ENCODE measurements around the gene PALLD. TPM values are rescaled to one million over a fixed set of nuclear protein-coding genes. Genes with fewer than 3 reads are reported as not detected.
"Not testable (repeated sequence)": the region's sequence is repeated elsewhere in the genome, so short reads cannot be mapped to it uniquely, and the experiment has no call there.

The PALLD gene
- total and polyA plus RNA-seq, 2 experiments from 2014 or later = 157 to 178 TPM

DNA sequence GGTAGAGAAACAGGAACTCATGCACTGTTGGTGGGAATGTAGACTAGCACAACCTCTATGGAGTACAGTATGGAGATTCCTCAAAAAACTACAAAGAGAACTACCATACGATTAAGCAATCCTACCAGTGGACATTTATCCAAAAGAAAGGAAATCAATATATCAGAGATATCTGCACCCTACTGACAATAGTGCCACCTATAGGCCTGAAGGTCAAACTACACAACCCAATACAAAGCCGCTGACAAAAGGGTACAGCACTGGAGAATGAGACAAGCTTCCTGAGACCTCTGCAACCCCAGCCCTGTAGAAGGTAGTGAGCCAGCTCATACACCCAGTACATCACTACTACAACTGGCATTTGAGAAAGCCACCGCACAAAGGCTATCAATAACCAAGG lies 446.1 kb downstream of the PALLD start:
- Histone ChIP-seq H3K36me3 (no peaks in the 10 kb centered on the region), H3K27ac (no peak overlapping the region), H3K4me1 (ENCODE audit: low read depth) (no peaks in the 10 kb centered on the region), H3K27me3 (no peaks in the 10 kb centered on the region), H3K4me3 (no peak overlapping the region), H3K9me3 (ENCODE audit: low read depth) (no peaks in the 10 kb centered on the region)
- DNase-seq (ENCODE audit: low read depth in 1 of 2, low spot score in 1 of 2) = no peak
- TF ChIP-seq, protein P1, sequence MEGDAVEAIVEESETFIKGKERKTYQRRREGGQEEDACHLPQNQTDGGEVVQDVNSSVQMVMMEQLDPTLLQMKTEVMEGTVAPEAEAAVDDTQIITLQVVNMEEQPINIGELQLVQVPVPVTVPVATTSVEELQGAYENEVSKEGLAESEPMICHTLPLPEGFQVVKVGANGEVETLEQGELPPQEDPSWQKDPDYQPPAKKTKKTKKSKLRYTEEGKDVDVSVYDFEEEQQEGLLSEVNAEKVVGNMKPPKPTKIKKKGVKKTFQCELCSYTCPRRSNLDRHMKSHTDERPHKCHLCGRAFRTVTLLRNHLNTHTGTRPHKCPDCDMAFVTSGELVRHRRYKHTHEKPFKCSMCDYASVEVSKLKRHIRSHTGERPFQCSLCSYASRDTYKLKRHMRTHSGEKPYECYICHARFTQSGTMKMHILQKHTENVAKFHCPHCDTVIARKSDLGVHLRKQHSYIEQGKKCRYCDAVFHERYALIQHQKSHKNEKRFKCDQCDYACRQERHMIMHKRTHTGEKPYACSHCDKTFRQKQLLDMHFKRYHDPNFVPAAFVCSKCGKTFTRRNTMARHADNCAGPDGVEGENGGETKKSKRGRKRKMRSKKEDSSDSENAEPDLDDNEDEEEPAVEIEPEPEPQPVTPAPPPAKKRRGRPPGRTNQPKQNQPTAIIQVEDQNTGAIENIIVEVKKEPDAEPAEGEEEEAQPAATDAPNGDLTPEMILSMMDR (IDR thresholded peaks at IDR 0.05; ENCODE audit: low read depth, low read length) = peak; percentile 40

DNA sequence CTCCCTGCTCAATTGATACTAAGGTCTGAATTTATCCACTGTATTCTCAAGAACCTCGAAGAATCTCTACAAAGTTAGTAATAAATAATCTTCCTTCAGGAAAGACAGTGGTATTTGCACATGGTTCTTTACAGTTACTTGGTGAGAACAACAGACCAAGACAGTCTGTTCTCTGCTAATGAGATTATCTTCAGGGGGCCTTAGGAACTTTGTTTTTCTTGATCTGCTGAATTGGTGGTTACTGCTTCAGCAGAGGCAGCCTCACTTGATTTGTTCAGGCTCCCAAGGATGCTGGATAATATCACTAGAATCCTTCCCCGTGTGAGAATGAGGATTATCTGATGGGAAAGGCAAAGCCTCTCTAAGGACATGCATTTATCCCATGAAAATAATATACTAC lies 448.4 kb downstream of the PALLD start:
- no peak overlapping the region for H3K27ac ChIP-seq
- H3K27me3 ChIP-seq = no peaks in the 10 kb centered on the region
- no peak overlapping the region for H3K4me3 ChIP-seq
- TF ChIP-seq, protein P1 (IDR thresholded peaks at IDR 0.05; ENCODE audit: low read depth, low read length) = no peak
- H3K9me3 ChIP-seq (ENCODE audit: low read depth) = no peaks in the 10 kb centered on the region
- H3K4me1 ChIP-seq (ENCODE audit: low read depth) = no peaks in the 10 kb centered on the region
- no peaks in the 10 kb centered on the region for H3K36me3 ChIP-seq
- DNase-seq (ENCODE audit: low read depth in 1 of 2, low spot score in 1 of 2) = no peak

DNA sequence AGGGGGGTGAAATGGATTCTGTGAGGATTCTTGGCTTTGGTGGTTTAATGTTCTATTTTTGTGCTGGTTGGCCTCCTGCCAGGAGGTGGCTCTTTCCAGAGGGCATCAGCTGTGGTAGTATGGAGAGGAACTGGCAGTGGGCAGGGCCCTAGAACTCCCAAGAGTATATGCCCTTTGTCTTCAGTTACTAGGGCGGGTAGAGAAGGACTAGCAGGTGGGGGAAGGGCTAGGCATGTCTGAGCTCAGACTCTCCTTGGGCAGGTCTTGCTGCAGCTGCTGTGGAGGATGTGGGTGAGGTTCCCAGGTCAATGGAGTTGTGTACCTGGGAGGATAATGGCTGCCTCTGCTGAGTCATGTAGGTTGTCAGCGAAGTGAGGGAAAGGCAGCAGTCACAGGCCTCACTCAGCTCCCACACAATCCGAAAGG lies 456.0 kb downstream of the PALLD start:
- not testable (repeated sequence) for H3K36me3 ChIP-seq; H3K4me1 ChIP-seq (ENCODE audit: low read depth); H3K27me3 ChIP-seq; H3K27ac ChIP-seq; H3K9me3 ChIP-seq (ENCODE audit: low read depth); DNase-seq (ENCODE audit: low read depth in 1 of 2, low spot score in 1 of 2); H3K4me3 ChIP-seq

DNA sequence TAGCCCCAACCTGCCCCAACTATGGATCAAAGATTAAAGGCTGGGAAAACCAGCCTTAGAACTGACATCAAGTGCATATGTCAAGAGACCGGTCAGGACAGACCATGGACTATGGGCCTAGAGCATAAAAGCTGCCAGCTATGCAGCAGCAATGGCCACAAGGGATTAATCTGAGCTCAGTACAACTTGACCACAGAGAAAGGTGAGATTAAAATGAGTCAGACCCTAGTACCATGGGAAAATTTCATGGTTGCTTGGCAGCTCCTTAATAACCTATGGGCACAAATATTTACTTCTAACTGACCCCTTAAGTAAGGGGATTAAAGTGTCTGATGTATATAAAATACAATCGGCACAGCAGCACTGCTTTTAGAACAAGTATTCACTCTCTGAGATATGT lies 458.8 kb downstream of the PALLD start:
- Histone ChIP-seq H3K9me3 (ENCODE audit: low read depth) (no peaks in the 10 kb centered on the region), H3K36me3 (no peaks in the 10 kb centered on the region), H3K4me3 (no peak overlapping the region), H3K27me3 (no peaks in the 10 kb centered on the region), H3K4me1 (ENCODE audit: low read depth) (no peaks in the 10 kb centered on the region), H3K27ac (no peak overlapping the region)
- DNase-seq (ENCODE audit: low read depth in 1 of 2, low spot score in 1 of 2) = no peak
- TF ChIP-seq, protein P1 (IDR thresholded peaks at IDR 0.05; ENCODE audit: low read depth, low read length) = no peak

DNA sequence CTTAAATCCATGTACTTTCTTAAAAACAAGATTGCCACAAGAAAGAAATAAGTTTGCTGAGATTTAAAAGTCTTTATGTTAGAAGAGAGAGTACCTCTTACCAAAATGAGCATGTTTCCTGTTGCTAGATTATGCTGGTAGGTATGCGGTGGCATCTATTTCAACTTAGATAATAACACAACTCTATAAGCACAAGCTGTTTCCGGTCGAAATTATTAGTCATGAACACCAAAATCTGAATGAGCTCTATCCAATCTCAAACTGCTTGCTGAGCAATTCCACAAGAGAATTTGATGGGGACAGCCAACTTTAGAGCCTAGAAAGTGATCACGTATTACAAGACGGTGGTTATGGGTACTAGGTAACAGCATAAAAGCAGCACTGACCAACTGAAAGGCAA lies 463.9 kb downstream of the PALLD start:
- TF ChIP-seq, protein P1 (IDR thresholded peaks at IDR 0.05; ENCODE audit: low read depth, low read length) = no peak
- Histone ChIP-seq H3K27me3 (no peaks in the 10 kb centered on the region), H3K4me1 (ENCODE audit: low read depth) (no peaks in the 10 kb centered on the region), H3K27ac (no peak overlapping the region), H3K4me3 (no peak overlapping the region), H3K36me3 (no peaks in the 10 kb centered on the region), H3K9me3 (ENCODE audit: low read depth) (no peaks in the 10 kb centered on the region)
- DNase-seq (ENCODE audit: low read depth in 1 of 2, low spot score in 1 of 2) = no peak

DNA sequence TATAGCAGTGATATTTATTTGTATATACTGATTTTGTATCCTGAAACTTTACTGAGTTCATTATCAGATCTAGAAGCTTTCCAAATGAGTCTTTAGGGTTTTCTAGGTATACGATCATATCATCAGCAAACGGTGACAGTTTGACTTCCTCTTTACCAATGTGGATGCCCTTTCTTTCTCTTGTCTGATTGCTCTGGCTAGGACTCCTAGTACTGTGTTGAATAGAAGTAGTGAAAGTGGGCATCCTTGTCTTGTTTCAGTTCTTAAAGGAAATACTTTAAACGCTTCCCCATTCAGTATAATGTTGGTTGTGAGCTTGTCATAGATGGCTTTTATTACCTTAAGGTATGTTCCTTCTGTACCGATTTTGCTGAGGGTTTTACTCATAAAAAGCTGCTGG lies 475.7 kb downstream of the PALLD start:
- Histone ChIP-seq H3K9me3 (ENCODE audit: low read depth) (no peaks in the 10 kb centered on the region), H3K36me3 (no peaks in the 10 kb centered on the region), H3K27me3 (no peaks in the 10 kb centered on the region), H3K4me1 (ENCODE audit: low read depth) (no peaks in the 10 kb centered on the region), H3K4me3 (no peak overlapping the region), H3K27ac (no peak overlapping the region)
- TF ChIP-seq, protein P1 (IDR thresholded peaks at IDR 0.05; ENCODE audit: low read depth, low read length) = no peak
- DNase-seq (ENCODE audit: low read depth in 1 of 2, low spot score in 1 of 2) = no peak

Other genes starting within 250 kb of the PALLD start
- gene DDX60, start 178.3 kb upstream of the PALLD start, total RNA-seq = 4.8 and 5.8 TPM in 2 replicates
- gene DDX60, start 178.3 kb upstream of the PALLD start, polyA plus RNA-seq = 0.36 and 1.8 TPM in 2 replicates
- gene DDX60L, start 16.6 kb upstream of the PALLD start, total RNA-seq = 0.99 and 2.1 TPM in 2 replicates
- 1.3 and 6.1 TPM in 2 replicates for gene DDX60L, start 16.6 kb upstream of the PALLD start, polyA plus RNA-seq

All from cardiac muscle cell (in vitro differentiated cells and primary cell).